GM12878 (cell line): ENCODE data around the gene ATRNL1. TPM values are rescaled to one million over a fixed set of nuclear protein-coding genes. Genes with fewer than 3 reads are reported as not detected.

Experiments used
- ATAC-seq: fragments of 200-7000 bp; cut with Tn5 transposase; 3 replicates; pipeline ENCODE4 v1.9.1; 2020; ENCODE audit warnings: mild to moderate bottlenecking, moderate library complexity
- BruUV-seq: library from RNA; stranded (reverse); fragments of 400-500 nt; replicated peaks from 2 replicates; lab custom pipeline; 2021; lab: Mats Ljungman, UMichigan
- CTCF ChIA-PET: fragments of 300-600 bp; sonication (Branson Sonifier 250); formaldehyde crosslinking; extraction: SDS; loops from one replicate; lab custom pipeline; 2021; ENCODE audit warnings: inconsistent platforms; lab: Yijun Ruan, JAX
- POLR2A ChIA-PET: fragments of 350-600 bp; formaldehyde crosslinking; extraction: SDS; loops from one replicate; lab custom pipeline; 2021; ENCODE audit warnings: inconsistent platforms; lab: Charles Lee
- RAD21 ChIA-PET: fragments of 300-600 bp; sonication (Branson Sonifier 250); formaldehyde crosslinking; loops from one replicate; lab custom pipeline; 2023; ENCODE audit warnings: antibody characterized with exemption; ENCODE audit not compliant: unreplicated experiment; lab: Charles Lee
- SMC1A ChIA-PET: fragments of 300-600 bp; sonication (Branson Sonifier 250); formaldehyde crosslinking; loops from one replicate; lab custom pipeline; 2023; ENCODE audit not compliant: unreplicated experiment, uncharacterized antibody; lab: Charles Lee
- DNase-seq: peaks from one replicate; pipeline ENCODE4 v3.0.0-alpha.2; 2011; ENCODE audit warnings: low read depth, low spot score
- FAIRE-seq: peaks from 3 replicates; lab custom pipeline; 2011; peaks lifted over from hg19 to GRCh38; lab: Jason Lieb, UNC
- H2AFZ ChIP-seq: 2 replicates; pipeline ENCODE4 v1.6.0; 2011; ENCODE audit warnings: low read depth, low read length, control low read depth; ENCODE audit not compliant: control insufficient read depth
- H3K27ac ChIP-seq: 2 replicates; pipeline ENCODE4 v1.5.1; 2011; ENCODE audit warnings: control low read depth; ENCODE audit not compliant: control insufficient read depth, insufficient read depth
- H3K27me3 ChIP-seq, 2 experiments: replicated peaks in 1 of 2; 2 replicates each; pipeline versions ENCODE4 v1.6.0 to v1.6.1; 2011; ENCODE audit warnings: low read length in 1 of 2; ENCODE audit not compliant: control insufficient read depth in 2 of 2, insufficient read depth in 2 of 2
- H3K36me3 ChIP-seq, 2 experiments: 2 replicates each; pipeline ENCODE4 v1.5.1; 2011; ENCODE audit warnings: low read length in 1 of 2; ENCODE audit not compliant: control insufficient read depth in 2 of 2, insufficient read depth in 2 of 2
- H3K4me1 ChIP-seq: 2 replicates; pipeline ENCODE4 v1.6.1; 2011; ENCODE audit warnings: mild to moderate bottlenecking, low read length, moderate library complexity, mixed read lengths; ENCODE audit not compliant: control insufficient read depth, insufficient read depth
- H3K4me2 ChIP-seq: 2 replicates; pipeline ENCODE4 v1.6.0; 2011; ENCODE audit warnings: control low read depth; ENCODE audit not compliant: control insufficient read depth, insufficient read depth
- H3K4me3 ChIP-seq: fragments of 200-600 bp; sonication (generic); 2 replicates; pipeline ENCODE4 v1.5.1; 2016
- H3K79me2 ChIP-seq: 2 replicates; pipeline ENCODE4 v1.6.0; 2011; ENCODE audit warnings: low read length; ENCODE audit not compliant: control insufficient read depth, insufficient read depth
- H3K9ac ChIP-seq: 2 replicates; pipeline ENCODE4 v1.8.0; 2011; ENCODE audit warnings: low read length, control low read depth, mixed read lengths; ENCODE audit not compliant: control insufficient read depth, insufficient read depth
- H3K9me3 ChIP-seq: replicated peaks from 3 replicates; pipeline ENCODE4 v1.5.1; 2011; ENCODE audit warnings: mild to moderate bottlenecking, low read length; ENCODE audit not compliant: control insufficient read depth, insufficient read depth
- H4K20me1 ChIP-seq: 2 replicates; pipeline ENCODE4 v1.6.0; 2011; ENCODE audit not compliant: control insufficient read depth, insufficient read depth
- BCL11A ChIP-seq: IDR thresholded peaks from 2 replicates; pipeline ENCODE4 v1.6.1; 2011; ENCODE audit warnings: low read depth, low read length
- BMI1 ChIP-seq: fragments of 450-650 bp; IDR thresholded peaks from 2 replicates; pipeline ENCODE4 v1.6.1; 2016; ENCODE audit warnings: mild to moderate bottlenecking, moderate library complexity, borderline replicate concordance
- CBX3 ChIP-seq: fragments of 200-600 bp; sonication (generic); IDR thresholded peaks from 2 replicates; pipeline ENCODE4 v1.6.1; 2016; ENCODE audit warnings: low read depth, borderline replicate concordance
- CREM ChIP-seq: IDR thresholded peaks from 2 replicates; pipeline ENCODE4 v1.6.1; 2014; ENCODE audit warnings: antibody characterized with exemption, low read depth
- DPF2 ChIP-seq: fragments of 450-650 bp; IDR thresholded peaks from 2 replicates; pipeline ENCODE4 v1.6.1; 2017; ENCODE audit warnings: mild to moderate bottlenecking
- EGR1 ChIP-seq, 2 experiments: IDR thresholded peaks; 1 replicate in 1 of 2; 2 replicates in 1 of 2; pipeline ENCODE4 v1.6.1; 2011 to 2012; ENCODE audit warnings: low read depth in 2 of 2, low read length in 2 of 2, borderline replicate concordance in 1 of 2, mild to moderate bottlenecking in 1 of 2, moderate library complexity in 1 of 2
- HDAC2 ChIP-seq: fragments of 200-600 bp; sonication (generic); IDR thresholded peaks from 2 replicates; pipeline ENCODE4 v1.6.1; 2017
- KAT2A ChIP-seq: conservative IDR thresholded peaks from 2 replicates; pipeline ENCODE4 v1.6.1; 2011; ENCODE audit warnings: low read depth, low read length; ENCODE audit not compliant: control insufficient read depth
- MEF2A ChIP-seq: IDR thresholded peaks from 2 replicates; pipeline ENCODE4 v1.6.1; 2011; ENCODE audit warnings: low read depth, mild to moderate bottlenecking, low read length, moderate library complexity; ENCODE audit not compliant: insufficient read depth
- MEF2B ChIP-seq: fragments of 450-650 bp; IDR thresholded peaks from 2 replicates; pipeline ENCODE4 v1.6.1; 2018; ENCODE audit warnings: mild to moderate bottlenecking, moderate library complexity; ENCODE audit not compliant: partially characterized antibody, poor library complexity, severe bottlenecking
- NFIC ChIP-seq: IDR thresholded peaks from 2 replicates; pipeline ENCODE4 v1.6.1; 2012; ENCODE audit warnings: low read depth, mild to moderate bottlenecking, inconsistent platforms, low read length, moderate library complexity
- ZBTB33 ChIP-seq: fragments of 450-650 bp; IDR thresholded peaks from 2 replicates; pipeline ENCODE4 v1.6.1; 2017; ENCODE audit warnings: mild to moderate bottlenecking
- ZNF24 ChIP-seq: fragments of 450-650 bp; IDR thresholded peaks from 2 replicates; pipeline ENCODE4 v1.6.1; 2017; ENCODE audit warnings: antibody characterized with exemption, mild to moderate bottlenecking
- WGBS: methylation state at CpG from one replicate; pipeline ENCODE4 v1.1.6; 2016; ENCODE audit warnings: low lambda C conversion rate; ENCODE audit not compliant: insufficient replicate concordance, insufficient coverage; ENCODE audit errors: missing lambda C conversion rate; 5-methylcytosine and 5-hydroxymethylcytosine counted together
- in situ Hi-C: fragments of 300-500 bp; cut with MboI; formaldehyde crosslinking; loops from 9 replicates; pipeline ENCODE4 v1.14.3; 2018; ENCODE audit warnings: mixed read lengths
- intact Hi-C: fragments of 100-400 bp; cut with micrococcal nuclease; formaldehyde crosslinking; loops from one replicate; pipeline ENCODE4 v1.14.2; 2022; ENCODE audit not compliant: unreplicated experiment
- polyA plus RNA-seq, 11 experiments: library from polyadenylated mRNA; depleted of rRNA in 4 of 11; unstranded in 6 of 11; stranded (reverse) in 5 of 11; fragments of >200 nt; fragmentation: Nextera tagmentation in 4 of 11; fragmentation: Illumina TruSeq in 1 of 11; extraction: Ambion mirVana in 4 of 11; extraction: Trizol in 1 of 11; gene quantifications; 1 replicate in 1 of 11; 2 replicates in 10 of 11; pipeline versions ENCODE4 v1.2.1 to v1.2.3, GENCODE V29; 2011 to 2016; ENCODE audit warnings: inconsistent platforms in 2 of 11, missing spikeins in 2 of 11, low read depth in 1 of 11
- total RNA-seq, 4 experiments: library from RNA; depleted of rRNA in 3 of 4; stranded (reverse); fragments of >200 nt in 3 of 4; fragmentation: Illumina TruSeq in 1 of 4; extraction: Trizol in 1 of 4; gene quantifications; 2 replicates each; pipeline versions ENCODE4 v1.2.1 to v1.2.3, GENCODE V29; 2013 to 2021
- TF ChIP-seq, protein P1 (sequence below): fragments of 450-650 bp; IDR thresholded peaks from 2 replicates; pipeline ENCODE4 v1.6.1; 2016; ENCODE audit warnings: mild to moderate bottlenecking
- TF ChIP-seq, protein P2 (sequence below): fragments of 450-650 bp; formaldehyde crosslinking; IDR thresholded peaks from 2 replicates; pipeline ENCODE4 v1.5.0; 2022; ENCODE audit warnings: mild to moderate bottlenecking, missing genetic modification characterization
- TF ChIP-seq, protein P3 (sequence below): fragments of 450-650 bp; IDR thresholded peaks from 2 replicates; pipeline ENCODE4 v1.6.1; 2014; ENCODE audit warnings: mild to moderate bottlenecking
- TF ChIP-seq, protein P4 (sequence below): IDR thresholded peaks from 2 replicates; pipeline ENCODE4 v1.6.1; 2012; ENCODE audit warnings: low read depth, low read length, improper control_type of control experiment

The ATRNL1 gene
- total and polyA plus RNA-seq, 10 of the 15 experiments (the other 5 are each of a cell fraction or from before 2014, with no cell fraction given) = 0.03 to 1.4 (median 0.34) TPM

GRCh38 chr10:115084277-115084850, 8.8 kb upstream of the ATRNL1 start:
- FAIRE-seq (no peak), ATAC-seq (no peak)
- ChIA-PET RAD21 (no interaction called here), CTCF (interaction anchor here (0.8 kb wide), 1 partner anchor 149 kb away, joined by 4 read pairs; no protein-coding TSS in a partner anchor)
- Histone ChIP-seq H3K9ac (no peak overlapping the region), H3K27me3 (no peaks in the 10 kb centered on the region)
- TF ChIP-seq ZBTB33 (no peak), MEF2B (no peak), BMI1 (no peak), MEF2A (no peak), NFIC (no peak), BCL11A (no peak), EGR1 (IDR thresholded peaks at IDR 0.05; ENCODE audit: borderline replicate concordance in 1 of 2, low read depth in 2 of 2, low read length in 2 of 2) (no peak), KAT2A (no peak), DPF2 (no peak), CBX3 (no peak), CREM (no peak), HDAC2 (no peak), ZNF24 (no peak)
- TF ChIP-seq, protein P1, sequence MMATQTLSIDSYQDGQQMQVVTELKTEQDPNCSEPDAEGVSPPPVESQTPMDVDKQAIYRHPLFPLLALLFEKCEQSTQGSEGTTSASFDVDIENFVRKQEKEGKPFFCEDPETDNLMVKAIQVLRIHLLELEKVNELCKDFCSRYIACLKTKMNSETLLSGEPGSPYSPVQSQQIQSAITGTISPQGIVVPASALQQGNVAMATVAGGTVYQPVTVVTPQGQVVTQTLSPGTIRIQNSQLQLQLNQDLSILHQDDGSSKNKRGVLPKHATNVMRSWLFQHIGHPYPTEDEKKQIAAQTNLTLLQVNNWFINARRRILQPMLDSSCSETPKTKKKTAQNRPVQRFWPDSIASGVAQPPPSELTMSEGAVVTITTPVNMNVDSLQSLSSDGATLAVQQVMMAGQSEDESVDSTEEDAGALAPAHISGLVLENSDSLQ = no peak
- TF ChIP-seq, protein P2, sequence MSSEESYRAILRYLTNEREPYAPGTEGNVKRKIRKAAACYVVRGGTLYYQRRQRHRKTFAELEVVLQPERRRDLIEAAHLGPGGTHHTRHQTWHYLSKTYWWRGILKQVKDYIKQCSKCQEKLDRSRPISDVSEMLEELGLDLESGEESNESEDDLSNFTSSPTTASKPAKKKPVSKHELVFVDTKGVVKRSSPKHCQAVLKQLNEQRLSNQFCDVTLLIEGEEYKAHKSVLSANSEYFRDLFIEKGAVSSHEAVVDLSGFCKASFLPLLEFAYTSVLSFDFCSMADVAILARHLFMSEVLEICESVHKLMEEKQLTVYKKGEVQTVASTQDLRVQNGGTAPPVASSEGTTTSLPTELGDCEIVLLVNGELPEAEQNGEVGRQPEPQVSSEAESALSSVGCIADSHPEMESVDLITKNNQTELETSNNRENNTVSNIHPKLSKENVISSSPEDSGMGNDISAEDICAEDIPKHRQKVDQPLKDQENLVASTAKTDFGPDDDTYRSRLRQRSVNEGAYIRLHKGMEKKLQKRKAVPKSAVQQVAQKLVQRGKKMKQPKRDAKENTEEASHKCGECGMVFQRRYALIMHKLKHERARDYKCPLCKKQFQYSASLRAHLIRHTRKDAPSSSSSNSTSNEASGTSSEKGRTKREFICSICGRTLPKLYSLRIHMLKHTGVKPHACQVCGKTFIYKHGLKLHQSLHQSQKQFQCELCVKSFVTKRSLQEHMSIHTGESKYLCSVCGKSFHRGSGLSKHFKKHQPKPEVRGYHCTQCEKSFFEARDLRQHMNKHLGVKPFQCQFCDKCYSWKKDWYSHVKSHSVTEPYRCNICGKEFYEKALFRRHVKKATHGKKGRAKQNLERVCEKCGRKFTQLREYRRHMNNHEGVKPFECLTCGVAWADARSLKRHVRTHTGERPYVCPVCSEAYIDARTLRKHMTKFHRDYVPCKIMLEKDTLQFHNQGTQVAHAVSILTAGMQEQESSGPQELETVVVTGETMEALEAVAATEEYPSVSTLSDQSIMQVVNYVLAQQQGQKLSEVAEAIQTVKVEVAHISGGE (CRISPR knock-in tag) = no peak
- TF ChIP-seq, protein P3, sequence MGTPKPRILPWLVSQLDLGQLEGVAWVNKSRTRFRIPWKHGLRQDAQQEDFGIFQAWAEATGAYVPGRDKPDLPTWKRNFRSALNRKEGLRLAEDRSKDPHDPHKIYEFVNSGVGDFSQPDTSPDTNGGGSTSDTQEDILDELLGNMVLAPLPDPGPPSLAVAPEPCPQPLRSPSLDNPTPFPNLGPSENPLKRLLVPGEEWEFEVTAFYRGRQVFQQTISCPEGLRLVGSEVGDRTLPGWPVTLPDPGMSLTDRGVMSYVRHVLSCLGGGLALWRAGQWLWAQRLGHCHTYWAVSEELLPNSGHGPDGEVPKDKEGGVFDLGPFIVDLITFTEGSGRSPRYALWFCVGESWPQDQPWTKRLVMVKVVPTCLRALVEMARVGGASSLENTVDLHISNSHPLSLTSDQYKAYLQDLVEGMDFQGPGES = no peak
- TF ChIP-seq, protein P4, sequence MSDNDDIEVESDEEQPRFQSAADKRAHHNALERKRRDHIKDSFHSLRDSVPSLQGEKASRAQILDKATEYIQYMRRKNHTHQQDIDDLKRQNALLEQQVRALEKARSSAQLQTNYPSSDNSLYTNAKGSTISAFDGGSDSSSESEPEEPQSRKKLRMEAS = no peak
- TF ChIP-seq, all 136 proteins: peak for 0
- intact Hi-C loops = no loop called here
- in situ Hi-C loops = no loop called here
- ChIA-PET SMC1A (interaction anchor here (0.6 kb wide), 1 partner anchor 320 kb away, joined by 3 read pairs; no protein-coding TSS in a partner anchor), POLR2A (no interaction called here)
- Histone ChIP-seq H3K27ac (no peak overlapping the region), H3K4me1 (no peaks in the 10 kb centered on the region), H3K36me3 (no peaks in the 10 kb centered on the region), H4K20me1 (no peaks in the 10 kb centered on the region), H3K9me3 (no peaks in the 10 kb centered on the region), H3K4me3 (no peak overlapping the region), H3K4me2 (no peak overlapping the region), H2AFZ (no peak overlapping the region), H3K79me2 (no peaks in the 10 kb centered on the region)
- 57% methylated on average over 5 of the region's 5 CpGs for WGBS
- DNase-seq = no peak
- no TSS peak for BruUV-seq
